Fibroblast of skin of back (primary cell): ENCODE results near the gene NUBP2.

Source experiments
- DNase-seq: peaks from one replicate; pipeline ENCODE4 v3.0.0-alpha.2; 2013

NUBP2 gene

DNA sequence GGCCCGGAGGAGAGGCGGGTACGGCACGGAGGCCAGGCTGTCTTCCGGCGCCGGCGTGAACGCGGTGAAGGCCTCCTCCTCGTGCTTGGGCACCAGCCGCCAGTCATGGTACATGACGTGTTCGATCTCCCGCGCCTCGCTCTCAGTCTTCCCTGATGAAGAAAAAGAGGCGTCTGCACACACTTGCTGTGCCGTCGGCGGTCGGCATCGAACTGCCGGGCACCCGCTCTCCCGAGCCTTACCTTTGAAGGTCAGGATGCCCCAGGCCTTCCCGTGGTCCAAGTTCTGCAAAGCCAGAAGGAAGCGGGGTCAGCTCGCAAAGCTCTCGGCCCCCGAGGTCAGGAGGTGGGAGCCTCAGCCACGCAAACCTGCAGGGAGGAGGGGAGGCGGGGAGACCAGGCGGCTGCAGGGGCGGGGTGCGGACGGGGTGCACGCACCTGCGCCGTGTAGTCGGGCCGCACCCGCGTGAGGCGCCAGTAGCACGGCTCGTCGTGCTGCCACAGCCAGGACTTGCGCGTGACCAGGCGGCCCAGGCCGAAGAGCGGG, 10.3 kb upstream of the NUBP2 start, which contains the start of gene EME2:
TSS of gene EME2 (plus strand) at position 449 of the 546 bp plus-strand sequence. CDS start 418 bp downstream, outside the sequence.
- peak; percentile 28 for DNase-seq

GRCh38 chr16:1772908-1773702, 9.7 kb upstream of the NUBP2 start, which contains the start of gene MRPS34:
Gene MRPS34, minus strand, starts transcription at chr16:1773134. Its CDS starts 15 bp downstream, at chr16:1773119.
- DNase-seq = peak; percentile 82

GRCh38 chr16:1773703-1774447, 8.9 kb upstream of the NUBP2 start:
- DNase-seq = no peak

- no peak for DNase-seq
Observed at GRCh38 chr16:1774448-1774780, 8.3 kb upstream of the NUBP2 start.

GRCh38 chr16:1775006-1775845, 7.5 kb upstream of the NUBP2 start:
- DNase-seq = no peak

- no peak for DNase-seq
Observed at GRCh38 chr16:1775846-1776671, 6.7 kb upstream of the NUBP2 start.

DNA sequence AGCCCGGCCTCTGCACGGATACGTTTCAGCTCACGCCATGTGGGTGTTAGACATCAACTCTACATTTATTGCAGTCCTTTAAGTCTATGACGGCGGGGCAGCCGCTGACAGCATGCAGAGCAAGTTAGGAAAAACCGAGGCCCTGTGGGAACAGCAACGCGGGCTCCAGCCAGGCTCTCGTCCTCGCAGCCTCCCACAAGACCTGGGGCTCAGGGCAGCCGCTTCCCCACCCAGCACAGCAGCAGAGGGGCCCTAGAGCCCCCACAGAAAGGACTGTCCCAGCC, 6.1 kb upstream of the NUBP2 start:
- no peak for DNase-seq

- no peak for DNase-seq
Observed at GRCh38 chr16:1776991-1777374, 5.8 kb upstream of the NUBP2 start.

- DNase-seq = no peak
Observed at GRCh38 chr16:1777375-1778199, 5.2 kb upstream of the NUBP2 start.

GRCh38 chr16:1778200-1779179, 4.3 kb upstream of the NUBP2 start:
- DNase-seq = peak; percentile 15

DNA sequence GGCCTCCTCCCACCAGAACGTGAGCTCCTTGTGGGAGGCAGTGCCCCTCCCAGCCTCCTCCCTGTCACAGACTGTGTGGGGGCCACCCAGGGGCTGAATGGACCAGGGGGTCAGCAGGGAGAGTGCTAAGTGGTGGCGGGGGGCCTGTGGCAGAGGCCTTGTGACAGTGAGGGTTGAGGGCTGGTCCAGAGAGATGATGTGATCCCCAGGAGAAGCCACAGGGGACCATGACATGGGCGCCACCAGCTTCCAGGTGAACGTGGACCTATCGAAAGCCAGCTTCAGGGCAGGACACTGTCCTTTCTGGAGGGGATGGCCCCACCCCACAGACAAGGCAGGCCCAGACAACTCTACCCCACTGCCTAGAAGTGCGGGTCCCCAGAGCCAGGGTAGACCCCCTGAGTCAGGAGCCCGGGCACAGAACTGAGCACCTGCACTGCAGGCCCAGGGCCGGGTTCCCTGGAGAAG, 3.5 kb upstream of the NUBP2 start:
- DNase-seq = no peak

DNA sequence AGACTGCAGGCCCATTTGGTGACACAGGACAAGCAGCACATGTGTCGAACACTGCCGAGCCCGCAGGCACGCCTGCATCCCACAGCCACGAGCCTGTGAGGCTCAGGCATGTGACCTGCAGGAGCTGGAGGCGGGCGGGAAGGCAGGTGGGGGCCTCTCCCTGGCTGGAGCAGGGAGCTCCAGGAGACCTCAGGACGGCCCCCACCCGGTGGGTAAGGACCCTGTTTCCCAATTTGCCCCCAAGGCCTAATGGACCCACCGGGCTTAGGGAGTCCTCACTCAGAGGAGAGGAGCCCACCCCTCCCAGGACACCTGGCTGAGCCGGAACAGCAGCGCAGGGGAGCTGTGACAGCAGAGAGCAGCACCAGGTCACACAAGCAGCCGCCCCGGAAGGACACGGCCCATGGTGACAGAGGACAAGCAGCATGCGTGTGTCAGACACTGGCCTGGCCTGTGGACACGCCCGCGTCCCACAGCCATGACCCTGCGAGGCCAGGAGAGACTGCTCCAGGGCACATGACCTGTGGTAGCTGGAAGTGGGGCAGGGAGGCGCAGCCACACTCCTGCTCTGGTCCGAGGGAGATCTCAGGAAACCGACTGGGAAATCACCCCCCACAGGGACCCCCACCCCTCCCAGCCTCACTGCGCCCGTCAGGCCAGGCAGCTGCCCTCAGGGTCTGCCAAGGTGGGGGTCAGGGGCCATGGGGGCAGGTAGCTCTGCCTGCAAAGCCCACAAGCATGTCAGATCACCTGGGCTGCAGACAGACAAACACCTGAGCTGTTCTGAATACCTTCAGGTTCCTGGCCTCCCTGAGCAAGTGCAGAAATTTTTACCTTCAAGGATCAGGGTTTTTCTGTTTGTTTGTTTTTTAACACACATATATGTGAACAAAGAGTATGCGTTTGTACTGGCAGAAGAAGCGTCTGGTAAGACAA, 2.8 kb upstream of the NUBP2 start:
- no peak for DNase-seq

GRCh38 chr16:1780677-1781072, 2.1 kb upstream of the NUBP2 start:
- no peak for DNase-seq

DNA sequence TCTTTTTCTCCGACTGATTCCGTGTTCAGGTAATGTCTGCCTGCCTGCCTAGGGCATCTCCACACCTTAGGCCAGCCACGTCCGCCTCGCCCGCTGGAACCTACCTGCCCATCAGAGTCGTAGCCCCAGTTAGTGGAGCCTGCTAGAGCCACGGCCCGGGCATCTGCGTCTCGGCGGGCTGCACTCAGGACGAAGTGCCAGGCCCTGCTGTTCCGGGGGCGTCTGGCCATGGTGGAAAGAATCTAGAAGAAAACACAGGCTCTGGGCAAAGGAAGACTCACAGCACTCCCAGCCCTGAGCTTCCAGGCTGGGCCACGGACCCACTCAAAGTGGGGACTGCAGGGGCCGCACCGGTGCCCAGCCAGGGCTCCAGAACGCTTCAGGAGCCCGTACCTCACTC, 1.5 kb upstream of the NUBP2 start:
- no peak for DNase-seq

GRCh38 chr16:1781758-1782407, 877 bp upstream of the NUBP2 start:
- no peak for DNase-seq

GRCh38 chr16:1784977-1785845, 2.5 kb downstream of the NUBP2 start:
- DNase-seq = no peak

DNA sequence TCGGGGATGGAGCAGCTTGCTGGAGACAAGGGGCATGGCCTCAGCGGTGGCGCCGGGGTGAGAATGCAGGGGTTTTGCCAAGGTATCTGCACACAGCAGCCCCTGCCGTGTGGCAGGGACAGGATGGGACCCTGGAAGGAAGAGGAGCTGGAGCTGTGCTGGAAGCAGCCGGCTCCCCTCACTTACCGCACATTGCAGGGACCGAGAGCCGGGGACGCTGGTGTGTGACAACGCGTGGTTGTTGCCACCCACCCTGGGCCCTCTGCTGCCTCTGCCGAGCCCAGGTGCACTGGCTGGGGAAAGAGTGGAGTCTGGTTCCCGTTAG, 3.0 kb downstream of the NUBP2 start:
- no peak for DNase-seq
